ENCODE measurements around the gene UBTD1.
"Not testable (repeated sequence)": the region's sequence is repeated elsewhere in the genome, so short reads cannot be mapped to it uniquely, and the experiment has no call there.

Gene UBTD1, protein sequence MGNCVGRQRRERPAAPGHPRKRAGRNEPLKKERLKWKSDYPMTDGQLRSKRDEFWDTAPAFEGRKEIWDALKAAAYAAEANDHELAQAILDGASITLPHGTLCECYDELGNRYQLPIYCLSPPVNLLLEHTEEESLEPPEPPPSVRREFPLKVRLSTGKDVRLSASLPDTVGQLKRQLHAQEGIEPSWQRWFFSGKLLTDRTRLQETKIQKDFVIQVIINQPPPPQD

DNA sequence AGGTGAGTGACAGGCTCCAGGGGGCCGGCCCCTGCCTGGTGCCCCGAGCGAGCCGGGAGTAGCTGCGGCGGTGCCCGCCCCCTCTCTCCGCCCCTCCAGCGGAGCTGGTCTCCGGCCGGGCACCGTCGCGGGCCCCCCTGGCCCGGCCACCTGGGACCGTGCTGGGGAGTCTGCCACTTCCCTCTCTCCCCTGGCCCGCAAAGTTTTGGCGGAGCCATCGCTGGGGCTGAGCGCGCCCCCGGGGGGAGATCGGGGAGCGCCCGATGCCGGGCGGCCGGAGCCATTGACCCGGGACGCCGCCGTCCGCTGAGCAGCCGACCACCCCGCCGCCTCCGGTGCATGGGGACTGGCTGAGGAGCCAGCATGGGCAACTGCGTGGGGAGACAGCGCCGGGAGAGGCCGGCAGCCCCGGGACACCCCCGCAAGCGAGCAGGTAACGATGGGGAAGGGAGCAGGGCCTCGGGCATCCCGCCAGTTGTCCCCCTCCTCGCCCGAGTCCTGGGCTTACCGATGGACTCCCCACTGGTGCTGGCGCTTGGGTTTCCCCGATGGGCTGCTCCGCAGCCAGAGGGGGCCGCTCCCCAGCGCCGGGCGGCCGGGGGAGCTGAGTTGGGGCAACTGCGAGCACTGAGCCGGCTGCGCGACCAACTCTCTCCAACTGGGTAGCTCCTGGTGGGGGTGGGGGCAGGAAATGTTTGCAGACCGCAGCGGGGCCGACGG lies at the start of gene UBTD1:
Gene UBTD1, plus strand, starts transcription at position 84 of the 720 bp plus-strand sequence. Its CDS starts 280 bp downstream, at position 364.
- DNase-seq = peak; percentile 48

DNA sequence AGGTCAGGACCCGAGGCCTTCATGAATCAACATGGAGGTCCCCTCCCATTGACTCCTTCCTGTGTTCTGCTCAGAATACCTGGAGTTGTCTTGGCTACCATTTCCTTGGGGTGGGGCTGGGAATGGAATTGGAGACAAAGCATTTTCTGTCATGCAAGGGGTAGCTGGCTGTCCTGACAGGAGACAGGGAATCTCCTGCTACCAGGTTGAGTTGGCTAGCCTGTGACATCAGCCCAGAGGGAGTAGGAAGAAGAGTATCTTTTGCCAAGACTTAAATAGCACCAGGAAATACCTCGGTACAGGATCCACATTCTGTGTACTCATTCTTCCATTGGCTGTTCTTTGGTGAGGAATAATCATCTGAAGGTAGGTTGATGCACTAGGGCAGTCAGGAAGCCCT lies 47.9 kb upstream of the UBTD1 start:
- no peak for DNase-seq

DNA sequence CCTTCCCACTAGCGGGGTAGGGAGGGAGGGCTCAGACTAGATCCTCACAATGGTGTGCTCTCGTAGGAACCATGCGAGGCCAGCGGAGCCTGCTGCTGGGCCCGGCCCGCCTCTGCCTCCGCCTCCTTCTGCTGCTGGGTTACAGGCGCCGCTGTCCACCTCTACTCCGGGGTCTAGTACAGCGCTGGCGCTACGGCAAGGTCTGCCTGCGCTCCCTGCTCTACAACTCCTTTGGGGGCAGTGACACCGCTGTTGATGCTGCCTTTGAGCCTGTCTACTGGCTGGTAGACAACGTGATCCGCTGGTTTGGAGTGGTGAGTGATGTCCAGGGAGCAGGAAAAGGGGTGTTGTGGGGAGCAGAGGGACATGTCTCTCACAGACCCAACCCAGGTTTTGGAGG lies 47.1 kb upstream of the UBTD1 start:
- DNase-seq = no peak

DNA sequence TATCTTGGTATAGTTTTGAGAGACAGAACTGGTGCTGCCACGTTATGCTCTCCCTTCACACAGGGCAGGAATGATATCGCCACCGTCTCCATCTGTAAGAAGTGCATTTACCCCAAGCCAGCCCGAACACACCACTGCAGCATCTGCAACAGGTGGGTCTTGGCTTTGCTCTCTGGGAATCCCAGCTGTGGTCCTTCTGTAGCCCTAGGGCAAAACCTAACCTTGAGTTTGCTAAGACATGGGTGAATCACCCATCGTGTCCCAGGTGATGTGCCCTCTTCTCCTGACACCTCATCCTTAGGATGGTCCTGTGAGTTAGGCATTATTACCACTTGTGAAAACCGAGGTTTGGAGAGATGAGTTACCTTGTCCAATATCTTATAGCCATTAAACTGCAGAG lies 46.4 kb upstream of the UBTD1 start:
- DNase-seq = no peak

DNA sequence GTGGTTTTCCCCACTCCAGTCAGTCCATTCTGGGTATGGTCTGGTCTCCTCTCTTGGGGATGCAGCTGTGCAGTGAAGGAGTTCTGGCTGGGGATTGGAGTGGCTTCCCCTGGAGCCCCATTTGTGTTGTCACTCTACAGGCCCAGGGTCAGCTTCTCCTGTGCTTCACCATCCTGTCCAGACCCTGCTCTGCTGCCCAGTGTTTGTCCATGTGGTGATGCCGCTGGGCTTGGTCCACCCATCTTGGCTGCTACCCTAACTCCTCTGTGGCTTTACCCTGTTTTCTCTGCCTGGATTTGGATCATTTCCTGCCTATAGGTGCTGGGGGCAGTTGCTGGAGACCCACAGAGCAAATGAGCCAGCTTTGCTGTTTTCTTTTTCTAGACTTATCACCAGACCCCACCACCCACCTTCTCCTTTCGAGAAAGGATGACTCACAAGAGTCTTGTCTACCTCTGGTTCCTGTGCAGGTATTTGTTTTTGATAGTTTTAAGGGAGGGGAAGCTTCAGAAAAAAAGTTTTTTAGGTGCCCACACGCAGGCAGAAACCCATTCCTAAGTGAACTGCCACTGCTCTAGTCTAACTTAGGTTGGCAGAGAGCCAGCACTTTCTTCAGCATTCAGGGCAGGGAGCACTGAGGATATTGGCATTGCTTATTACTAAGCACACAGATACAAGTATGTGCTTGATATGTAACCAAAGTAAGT lies 44.2 kb upstream of the UBTD1 start:
- peak; percentile 18 for DNase-seq

DNA sequence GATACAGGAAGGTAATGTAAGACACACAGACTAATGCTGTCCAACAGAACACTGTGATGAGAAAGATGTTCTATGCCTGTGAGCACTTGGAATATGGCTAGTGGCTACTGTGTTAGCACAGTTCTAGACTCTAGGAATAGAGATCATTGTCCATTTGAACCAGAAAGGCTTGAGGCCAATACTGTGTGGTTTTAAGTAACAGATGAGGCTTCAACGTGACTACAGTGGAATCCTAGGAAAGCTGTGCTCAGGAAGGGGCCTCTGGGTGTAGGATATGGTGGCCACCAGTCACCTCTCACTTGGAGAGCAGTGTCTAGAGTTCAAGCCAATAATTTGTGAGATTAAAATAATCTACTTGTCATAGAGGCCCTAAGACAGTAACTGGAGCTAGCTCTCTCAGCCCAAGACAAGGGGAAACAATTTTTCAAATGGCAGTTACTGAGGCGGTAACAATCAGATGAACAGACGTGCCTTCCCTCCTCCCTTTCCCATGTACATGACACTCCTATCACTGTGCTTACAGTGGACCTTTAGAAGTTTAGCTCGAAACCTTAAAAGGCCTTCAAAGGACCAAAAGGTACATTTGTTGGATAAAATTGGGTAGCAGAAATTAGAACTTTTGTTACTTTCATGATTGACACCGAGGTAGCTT lies 42.6 kb upstream of the UBTD1 start:
- DNase-seq = no peak

DNA sequence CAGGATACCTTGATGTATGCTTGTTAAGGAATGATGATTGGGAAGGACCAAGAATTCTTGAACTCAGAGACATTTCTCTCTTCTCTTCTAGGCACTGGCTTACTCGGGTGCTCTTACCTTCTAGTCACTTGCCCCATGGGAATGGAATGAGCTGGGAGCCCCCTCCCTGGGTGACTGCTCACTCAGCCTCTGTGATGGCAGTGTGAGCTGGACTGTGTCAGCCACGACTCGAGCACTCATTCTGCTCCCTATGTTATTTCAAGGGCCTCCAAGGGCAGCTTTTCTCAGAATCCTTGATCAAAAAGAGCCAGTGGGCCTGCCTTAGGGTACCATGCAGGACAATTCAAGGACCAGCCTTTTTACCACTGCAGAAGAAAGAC lies 42.0 kb upstream of the UBTD1 start:
- DNase-seq = no peak

DNA sequence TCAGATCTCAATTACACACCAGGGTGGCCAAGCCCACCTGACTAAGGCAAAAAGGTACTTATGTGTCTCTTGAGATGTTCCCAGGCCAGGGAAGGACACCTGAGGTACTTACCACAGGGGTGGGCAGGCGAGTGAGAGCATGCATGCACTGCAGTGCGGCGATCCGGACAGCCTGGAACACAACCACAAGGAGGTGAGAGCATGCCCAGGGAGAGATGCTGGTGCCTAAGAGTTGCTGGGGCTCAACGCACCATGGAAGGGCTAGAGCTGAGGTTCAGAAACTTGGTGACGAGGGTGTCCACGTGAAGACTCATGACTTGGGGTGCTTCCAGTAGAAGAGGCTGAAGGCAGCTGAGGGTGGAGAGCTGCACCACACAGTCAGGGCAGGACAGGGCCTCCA lies 39.6 kb upstream of the UBTD1 start:
- DNase-seq = no peak

DNA sequence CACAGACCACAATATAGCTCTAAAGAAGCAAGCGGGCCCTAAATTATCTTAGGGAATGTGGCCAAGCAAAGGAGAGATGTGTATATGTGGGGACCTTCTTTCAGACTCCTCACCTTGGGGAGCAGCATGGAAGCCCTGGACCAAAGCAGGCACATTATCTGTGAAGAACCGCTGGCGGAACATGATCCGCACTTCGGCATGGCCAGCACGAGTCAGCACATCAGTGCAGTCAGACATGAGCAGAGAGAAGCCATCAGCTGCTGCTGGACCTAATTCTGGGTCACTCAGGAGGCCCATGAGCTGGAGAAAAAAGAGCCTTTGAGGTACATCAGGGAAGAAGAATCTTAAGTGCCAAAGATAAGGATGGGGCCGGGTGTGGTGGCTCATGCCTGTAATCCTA lies 38.8 kb upstream of the UBTD1 start:
- DNase-seq = no peak

DNA sequence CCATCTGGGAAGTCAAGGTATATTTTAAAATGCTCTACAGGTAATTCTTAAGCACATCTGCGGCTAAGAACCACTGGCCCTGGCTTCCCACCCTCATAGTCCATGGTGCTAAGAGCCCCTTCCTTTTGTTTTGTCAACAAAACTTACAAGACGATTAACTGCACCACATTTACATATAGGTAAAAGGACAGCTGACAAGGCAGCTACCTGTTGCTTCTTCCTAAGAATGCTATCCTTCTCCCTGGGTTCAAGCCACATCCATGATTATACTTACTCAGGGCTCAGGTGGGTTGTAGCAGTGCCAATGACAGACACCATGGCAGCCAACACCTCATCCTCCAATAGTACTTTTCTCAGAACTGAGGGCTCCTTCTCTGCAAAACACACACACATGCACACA lies 36.4 kb upstream of the UBTD1 start:
- no peak for DNase-seq

DNA sequence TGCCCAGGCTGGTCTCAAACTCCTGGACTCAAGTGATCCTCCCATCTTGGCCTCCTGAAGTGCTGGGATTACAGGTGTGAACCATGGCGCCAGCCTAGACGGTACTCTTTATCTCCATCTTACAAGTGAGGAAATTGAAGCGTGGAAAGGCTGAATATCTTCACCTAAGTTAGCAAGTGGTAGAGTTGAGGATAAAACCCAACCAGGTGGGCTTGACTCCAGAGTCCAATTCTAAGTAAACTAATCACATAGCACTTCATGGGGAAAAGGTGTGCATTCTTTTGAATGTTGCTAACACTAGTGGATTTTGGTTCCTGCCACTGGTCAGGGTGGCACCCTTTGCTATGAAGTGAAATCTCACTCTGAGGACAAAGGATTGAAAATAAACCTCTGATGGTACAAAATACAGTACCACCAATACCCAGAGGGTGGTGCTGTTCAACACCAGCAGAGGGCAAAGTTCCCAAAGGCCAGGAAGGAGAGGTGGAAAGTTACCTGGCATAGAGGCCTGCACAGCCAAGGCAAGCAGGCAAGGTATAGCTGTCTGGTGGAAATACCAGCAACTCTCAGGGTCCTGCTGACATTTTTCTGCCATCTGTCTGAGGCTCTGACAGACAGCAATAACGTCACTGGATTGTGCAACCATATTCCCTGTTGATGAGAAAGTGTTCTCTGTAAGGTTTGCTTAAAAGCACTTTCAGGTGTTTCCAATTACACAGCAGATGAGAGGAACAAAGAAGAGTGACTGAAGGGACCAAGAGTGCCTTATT lies 35.2 kb upstream of the UBTD1 start:
- peak; percentile 62 for DNase-seq

DNA sequence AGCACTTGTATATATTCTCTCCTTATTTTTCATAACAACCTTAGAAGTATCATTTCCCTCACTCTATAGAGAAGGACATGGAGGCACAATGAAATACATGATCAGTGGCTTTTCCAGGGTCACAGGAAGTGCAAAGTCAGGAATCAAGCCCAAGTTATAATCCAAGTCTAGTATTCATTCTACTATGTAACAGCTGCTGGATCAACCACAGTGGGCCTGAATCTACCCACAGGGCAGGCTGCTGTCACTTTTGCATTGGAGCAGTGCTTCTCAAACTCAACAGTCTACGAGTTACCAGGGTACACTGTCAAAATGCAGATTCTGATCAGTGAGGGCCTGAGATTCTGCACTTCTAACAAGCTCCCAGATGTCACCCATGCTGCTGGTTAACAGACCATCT lies 34.5 kb upstream of the UBTD1 start:
- no peak for DNase-seq

DNA sequence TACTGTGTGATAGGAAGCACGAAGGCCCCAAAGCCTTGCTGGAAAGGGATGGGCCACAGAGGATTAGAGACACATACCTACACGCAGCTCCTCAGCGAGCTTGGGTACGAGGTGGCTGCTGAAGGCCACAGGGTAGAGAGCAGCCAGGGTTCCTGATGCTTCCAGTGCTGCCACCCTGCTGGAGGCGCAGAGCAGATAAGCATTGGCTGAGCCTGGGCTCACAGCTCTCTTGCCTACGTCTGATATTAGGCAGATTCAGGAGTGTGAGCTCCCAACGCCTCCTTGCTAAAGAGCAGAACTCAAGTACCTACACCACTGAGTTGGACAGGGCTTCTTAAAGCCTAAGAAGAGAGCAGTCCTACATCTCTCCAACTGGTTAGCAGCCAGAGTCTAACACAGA lies 32.7 kb upstream of the UBTD1 start:
- no peak for DNase-seq

DNA sequence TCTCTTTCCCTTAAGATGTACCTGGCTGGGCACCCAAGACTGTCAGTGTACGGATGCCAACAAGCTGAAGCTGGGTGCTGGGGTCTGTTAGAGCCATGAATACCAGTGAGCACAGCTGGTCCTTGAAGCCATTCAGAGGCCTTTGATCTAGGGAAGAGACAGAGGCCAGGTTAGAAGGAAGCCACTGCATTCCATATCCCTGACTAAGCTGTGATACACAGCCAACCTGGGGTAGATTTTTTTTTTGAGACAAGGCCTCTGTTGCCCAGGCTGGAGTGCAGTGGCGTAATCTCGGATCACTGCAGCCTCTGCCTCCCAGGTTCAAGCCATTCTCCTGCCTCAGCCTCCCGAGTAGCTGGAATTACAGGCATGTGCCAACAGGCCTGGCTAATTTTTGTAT lies 32.0 kb upstream of the UBTD1 start:
- no peak for DNase-seq

DNA sequence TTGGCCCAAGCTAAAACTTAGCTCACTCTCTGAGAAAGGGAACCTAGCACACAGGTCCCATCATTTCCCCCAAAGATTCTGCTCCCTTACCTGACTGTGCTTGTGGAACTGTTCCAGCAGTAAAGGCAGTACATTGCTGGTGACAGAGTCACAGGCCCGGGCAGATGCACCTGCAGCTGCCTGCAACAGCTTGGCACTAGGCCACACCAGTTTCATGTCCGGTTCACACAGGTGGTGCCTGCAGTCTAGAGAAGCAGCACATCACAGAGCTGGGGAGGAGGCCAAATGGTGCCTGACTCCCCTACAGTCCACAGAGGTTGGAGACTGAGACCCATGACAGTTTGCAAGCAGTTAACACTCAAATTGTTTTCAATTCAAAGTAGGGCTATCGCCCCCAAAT lies 30.6 kb upstream of the UBTD1 start:
- DNase-seq = no peak

DNA sequence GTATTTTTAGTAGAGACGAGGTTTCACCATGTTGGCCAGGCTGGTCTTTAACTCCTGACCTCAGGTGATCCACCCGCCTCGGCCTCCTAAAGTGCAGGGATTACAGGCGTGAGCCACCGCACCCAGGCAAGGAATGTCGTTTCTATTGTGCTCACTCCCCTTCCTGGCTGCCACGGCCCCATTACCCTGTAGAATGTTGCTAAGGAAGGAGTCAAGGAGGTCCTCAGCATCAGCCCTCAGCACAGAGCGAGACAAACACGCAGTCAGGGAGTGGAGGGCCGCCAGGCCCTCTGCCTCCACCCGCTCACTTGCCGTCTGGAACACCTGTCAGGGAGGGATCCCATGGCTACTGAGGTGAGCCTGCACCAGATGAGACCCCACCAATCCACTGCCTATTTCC lies 29.9 kb upstream of the UBTD1 start:
- DNase-seq = not testable (repeated sequence)

DNA sequence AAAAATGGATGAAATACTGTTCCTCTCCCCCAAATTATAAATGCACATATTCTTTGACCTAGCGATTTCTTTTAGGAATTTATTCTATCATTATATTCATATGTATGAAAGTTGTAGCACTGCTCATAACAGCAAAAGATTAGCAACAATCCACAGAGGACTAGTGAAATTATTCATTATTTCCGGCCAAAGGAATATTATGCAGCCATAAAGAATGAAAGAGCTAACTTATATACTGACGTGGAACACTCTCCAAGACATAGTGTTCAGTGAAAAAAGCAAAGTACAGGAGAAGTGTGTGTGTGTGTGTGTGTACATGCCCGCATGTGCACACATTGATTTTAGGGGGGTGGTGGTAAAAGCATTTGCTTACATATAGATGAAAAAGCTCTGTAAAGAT lies 23.8 kb upstream of the UBTD1 start:
- DNase-seq = no peak

DNA sequence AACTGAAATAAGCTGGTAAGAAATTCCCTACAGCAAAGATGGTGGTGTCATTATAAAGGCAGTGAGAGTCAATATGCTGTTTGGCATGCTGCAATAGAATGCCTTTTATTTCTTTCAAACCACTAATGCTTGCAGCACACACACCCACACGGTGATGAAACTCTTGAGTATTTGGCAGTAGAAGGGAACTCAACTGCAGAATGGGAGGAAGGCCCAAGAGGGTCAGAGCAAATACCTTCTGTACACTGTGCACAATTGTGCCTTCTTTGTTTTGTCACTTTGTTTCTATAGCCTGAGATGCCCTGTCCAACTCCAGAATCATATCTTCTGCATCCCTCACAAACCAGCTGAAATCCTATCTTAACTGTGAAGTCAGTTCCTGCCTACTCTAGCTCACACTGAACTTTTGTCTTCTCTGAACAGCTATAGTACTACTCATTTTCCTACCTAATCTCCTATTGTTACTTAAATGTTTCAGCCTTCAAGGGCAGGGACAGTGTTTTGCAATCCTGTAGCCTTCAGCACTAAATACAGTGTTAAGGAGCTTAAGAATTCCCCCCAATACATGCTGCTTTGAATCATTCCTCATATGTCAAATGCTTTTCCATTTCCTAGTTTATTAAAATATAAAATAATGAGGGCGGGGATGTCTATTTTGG lies 22.7 kb upstream of the UBTD1 start:
- no peak for DNase-seq

DNA sequence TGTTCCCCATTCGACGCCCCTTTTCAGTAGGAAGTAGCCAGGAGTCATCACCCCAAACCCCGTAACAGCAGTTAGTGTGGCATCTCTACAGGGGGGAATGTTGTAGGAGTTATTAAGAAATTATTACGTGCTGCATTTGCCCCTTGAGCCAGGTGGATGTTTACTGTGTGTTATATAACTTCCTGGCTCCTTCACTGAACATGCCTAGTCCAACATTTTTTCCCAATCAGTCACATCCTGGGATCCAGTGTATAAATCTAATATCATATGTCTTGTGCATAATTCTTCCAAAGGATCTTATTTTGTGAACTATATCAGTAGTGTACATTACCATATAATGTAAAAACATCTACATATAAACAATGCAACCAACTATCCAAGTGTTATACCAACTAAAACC lies 19.3 kb upstream of the UBTD1 start:
- DNase-seq = not testable (repeated sequence)

DNA sequence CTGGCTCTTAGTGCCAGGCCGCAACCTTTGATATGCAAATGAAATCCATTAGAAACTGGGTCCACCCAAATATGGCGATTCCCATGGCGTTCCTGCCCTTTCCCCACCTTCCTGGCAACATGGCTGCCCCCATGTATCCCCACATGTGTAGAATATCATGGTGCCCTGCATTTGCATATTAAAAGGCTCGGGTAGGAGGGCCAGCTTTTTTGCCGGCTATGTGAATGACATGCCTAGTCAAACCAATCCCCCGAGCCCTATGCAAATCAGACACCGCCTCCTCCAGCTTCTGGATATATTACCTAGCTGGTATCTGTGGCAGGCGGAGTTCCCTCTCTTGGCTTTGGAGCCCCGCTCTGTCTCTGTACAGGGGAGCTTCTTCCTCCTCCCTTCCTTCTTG lies 18.8 kb upstream of the UBTD1 start:
- peak; percentile 50 for DNase-seq

DNA sequence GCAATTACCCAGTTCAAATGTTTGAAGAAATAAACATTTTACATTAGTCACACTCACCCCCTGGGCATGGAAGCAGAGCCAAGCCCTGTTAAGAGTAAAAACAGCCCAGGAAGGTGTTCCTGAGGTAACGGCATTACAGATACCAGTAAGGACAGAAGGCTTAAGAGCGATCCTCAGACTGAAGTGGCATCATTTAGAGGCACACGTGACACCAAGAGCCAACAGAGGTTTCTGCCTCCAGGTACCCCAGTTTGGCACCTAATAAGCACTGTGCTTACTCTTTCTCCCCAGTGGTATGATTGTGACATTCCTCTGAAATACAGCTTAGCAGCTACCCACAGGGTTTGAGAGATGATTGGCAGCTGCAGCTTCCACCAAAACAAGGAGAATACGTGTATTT lies 17.7 kb upstream of the UBTD1 start:
- DNase-seq = no peak

DNA sequence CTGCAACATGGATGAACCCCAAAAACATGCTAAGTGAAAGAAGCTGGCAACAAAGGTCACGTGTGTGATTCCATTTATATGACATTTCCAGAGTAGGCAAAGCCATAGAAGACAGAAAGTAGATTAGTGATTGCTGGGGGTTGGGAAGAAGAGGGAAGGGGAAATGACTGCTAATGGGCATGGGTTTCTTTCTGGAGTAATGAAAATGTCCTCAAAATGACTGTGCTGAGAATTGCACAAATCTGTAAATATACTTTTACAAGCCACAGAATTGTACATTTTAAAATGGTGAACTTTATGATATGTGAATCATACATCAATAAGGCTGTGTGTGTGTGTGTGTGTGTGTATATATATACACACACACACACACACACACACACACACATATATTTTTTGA lies 16.3 kb upstream of the UBTD1 start:
- DNase-seq = no peak

DNA sequence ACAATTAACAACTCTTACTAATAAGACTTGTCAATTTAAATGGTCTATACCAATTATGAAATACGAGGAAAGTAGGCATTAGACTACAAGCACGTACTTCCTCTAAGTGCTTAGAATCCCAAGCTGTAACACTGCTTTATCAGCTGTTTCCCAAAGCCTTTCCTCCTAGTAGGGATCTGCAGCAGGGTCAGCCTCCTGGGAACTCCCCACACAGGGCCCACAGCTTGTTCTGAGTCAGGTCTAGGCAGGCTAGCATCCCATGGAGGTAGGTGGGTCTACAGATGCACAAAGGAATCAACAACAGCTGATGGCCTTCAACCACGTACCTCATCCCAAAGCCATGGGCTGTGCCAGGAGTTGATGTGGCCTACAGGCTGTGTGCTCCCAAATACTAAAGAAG lies 15.2 kb upstream of the UBTD1 start:
- no peak for DNase-seq

Data from NCI-H82 (cell line).